PC-3 (cell line): Measurements from ENCODE around the gene STXBP1.

Experiments
- CTCF ChIP-seq: fragments of 300-600 bp; sonication (generic); conservative IDR thresholded peaks from 2 replicates; pipeline ENCODE4 v1.5.1; 2017; ENCODE audit warnings: antibody characterized with exemption, low read depth, mild to moderate bottlenecking, low read length
- EZH2 ChIP-seq: fragments of 300-600 bp; sonication (generic); IDR thresholded peaks from one replicate; pipeline ENCODE4 v1.6.1; 2017; ENCODE audit warnings: antibody characterized with exemption, mild to moderate bottlenecking, low read length; ENCODE audit not compliant: unreplicated experiment
- EZH2phosphoT487 ChIP-seq: fragments of 300-600 bp; sonication (generic); IDR thresholded peaks from 2 replicates; pipeline ENCODE4 v1.6.1; 2018; ENCODE audit warnings: mild to moderate bottlenecking, antibody characterized with exemption, low read length, borderline replicate concordance

- TF ChIP-seq CTCF, result no peak
- TF ChIP-seq EZH2, result no peak
- no peak for TF ChIP-seq EZH2phosphoT487
These were observed 40.1 kb upstream of the STXBP1 start for GRCh38 chr9:127571971-127572370.
